Heart left ventricle (tissue), 16 donors: ENCODE results near the gene GSPT1. TPM values are rescaled to one million over a fixed set of nuclear protein-coding genes. Genes with fewer than 3 reads are reported as not detected.
A peak's percentile ranks its signal among the peaks of the same experiment; 100 is the strongest.
"Not testable (repeated sequence)": the region's sequence is repeated elsewhere in the genome, so short reads cannot be mapped to it uniquely, and the experiment has no call there.

ENCODE experiments used
- ATAC-seq, 4 donors: fragments of 200-7000 bp; cut with Tn5 transposase; one replicate each; pipeline ENCODE4 v1.9.1; 2020 to 2022; ENCODE audit warnings: moderate library complexity in 4 of 4, mild to moderate bottlenecking in 3 of 4, moderate number of reproducible peaks in 1 of 4
- DNase-seq, 5 donors: peaks; one replicate each; pipeline ENCODE4 v3.0.0-alpha.2; 2020
- H3K27ac ChIP-seq, 12 donors: fragments of 200-600 bp; sonication (generic) in 4 of 12; one replicate each; pipeline versions ENCODE4 v1.5.0 to v1.8.0; 2016 to 2022; ENCODE audit warnings: mild to moderate bottlenecking in 2 of 12
- H3K27me3 ChIP-seq, 9 donors: fragments of 200-600 bp; sonication (generic) in 2 of 9; one replicate each; pipeline versions ENCODE4 v1.5.1 to v1.8.0; 2016 to 2022; ENCODE audit warnings: mild to moderate bottlenecking in 3 of 9
- H3K36me3 ChIP-seq, 9 donors: fragments of 200-600 bp; sonication (generic) in 2 of 9; one replicate each; pipeline versions ENCODE4 v1.5.0 to v1.8.0; 2018 to 2022; ENCODE audit warnings: mild to moderate bottlenecking in 2 of 9
- H3K4me1 ChIP-seq, 12 donors: fragments of 200-600 bp; sonication (generic) in 4 of 12; one replicate each; pipeline versions ENCODE4 v1.5.0 to v1.8.0; 2016 to 2022; ENCODE audit warnings: mild to moderate bottlenecking in 3 of 12
- H3K4me3 ChIP-seq, 12 donors: fragments of 200-600 bp; sonication (generic) in 4 of 12; one replicate each; pipeline versions ENCODE4 v1.5.0 to v1.8.0; 2017 to 2022; ENCODE audit warnings: mild to moderate bottlenecking in 9 of 12, moderate library complexity in 4 of 12
- H3K9me3 ChIP-seq, 12 donors: fragments of 200-600 bp; sonication (generic) in 4 of 12; one replicate each; pipeline versions ENCODE4 v1.5.0 to v1.8.0; 2016 to 2022; ENCODE audit warnings: mild to moderate bottlenecking in 1 of 12
- POLR2A ChIP-seq, 2 donors: fragments of 450-650 bp; IDR thresholded peaks; one replicate each; pipeline ENCODE4 v1.6.1; 2017; ENCODE audit warnings: antibody characterized with exemption in 2 of 2, mild to moderate bottlenecking in 2 of 2, moderate library complexity in 2 of 2
- WGBS, 4 donors: extraction: QIAGEN DNeasy Blood & Tissue Kit in 2 of 4; methylation state at CpG; one replicate each; pipeline versions ENCODE4 v1.1.5 to v1.1.7; 2013 to 2018; 5-methylcytosine and 5-hydroxymethylcytosine counted together
- intact Hi-C, 10 donors: fragments of 100-400 bp; cut with DNase I; formaldehyde crosslinking; loops; one replicate each; pipeline versions ENCODE4 v1.11.1 to v1.14.2; 2022
- polyA plus RNA-seq, 2 donors: library from polyadenylated mRNA; stranded (reverse); fragments of 200-250 nt; gene quantifications; one replicate each; pipeline ENCODE4 v1.2.3, GENCODE V29; 2013
- total RNA-seq, 9 donors: library from RNA; depleted of rRNA in 2 of 9; stranded (reverse); fragments of >200 nt in 2 of 9; fragmentation: NEBNext Ultra II Directional in 3 of 9; extraction: Animal tissue kit (Norgen Biotek cat#: 25700) in 3 of 9; gene quantifications; one replicate each; pipeline versions ENCODE4 v1.1.0 to v1.2.4, GENCODE V29; 2016 to 2023
- TF ChIP-seq, protein P1 (sequence below), 12 donors: fragments of 200-600 bp; sonication (generic) in 4 of 12; IDR thresholded peaks; one replicate each; pipeline versions ENCODE4 v1.5.0 to v1.8.0; 2018 to 2022; ENCODE audit warnings: antibody characterized with exemption in 12 of 12, mild to moderate bottlenecking in 5 of 12
- donor health status: ischemic (EF 13 %, LVEDD 7.1; RV severe dilation, severe dysfunction).
- donor health status: healthy with polysubstance abuse.
- donor health status: DM: no; HTN: yes; CAD: no.
- donor health status: DM: no; HTN: no; CAD: no.
- donor health status: ischemic (EF 25% LVEDD 6.9; RV normal size, moderate dysfunction).
- donor health status: ischemic (EF 25% LVEDD 5.7; RV mildly dilated, moderate dysfunction).
- donor health status: healthy.
- donor health status: DM: yes; HTN: yes; CAD: no.
- donor health status: ischemic (EF 35%, LVEDD 5.7; RV mildly dilated, moderate dysfunction).
- donor health status: nonischemic (EF 11% LVEDD 7.7; RV severe dilation, severe dysfunction).
- donor health status: DM: yes; HTN: yes; CAD: no.
- donor health status: PGD.
- donor health status: ischemic (EF 29% LVEDD 5.4; RV normal size, mild dysfunction).
- donor health status: nonischemic (EF 23%, LVEDD 6.1; RV moderate dilation, normal function).

Gene GSPT1
- total and polyA plus RNA-seq, 11 donors = 16.3 to 131 (median 91.1) TPM

DNA sequence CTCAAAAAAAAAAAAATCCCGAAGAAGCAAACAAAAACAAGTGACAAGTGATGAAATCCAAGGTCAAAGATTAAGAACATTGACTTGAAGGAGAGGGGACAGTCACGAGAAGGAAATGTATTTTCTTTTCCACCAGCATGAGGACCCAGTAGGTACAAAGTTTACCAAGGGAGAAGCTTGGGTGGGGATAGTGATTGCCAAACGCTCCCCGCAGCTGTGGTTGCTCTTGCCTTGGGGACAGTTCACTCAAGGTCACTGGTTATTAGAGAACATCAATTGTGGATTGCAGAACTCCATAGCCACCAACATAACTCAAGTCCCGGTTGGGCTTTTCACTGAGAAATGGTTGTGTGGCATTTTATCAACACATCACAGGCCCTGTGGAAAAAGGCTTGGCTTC lies 91.4 kb downstream of the GSPT1 start:
- Histone ChIP-seq H3K4me3 (no peak overlapping the region), H3K9me3 (no peaks in the 10 kb centered on the region), H3K36me3 (no peaks in the 10 kb centered on the region), H3K27me3 (no peaks in the 10 kb centered on the region), H3K27ac (peak overlapping the region in 3 of 12 donors; percentile 0 to 76 (median 4)), H3K4me1 (peaks cover 0 to 30% (median 6%) of the 10 kb centered on the region in 12 donors)
- no peak for TF ChIP-seq POLR2A (IDR thresholded peaks at IDR 0.05)
- TF ChIP-seq, protein P1, sequence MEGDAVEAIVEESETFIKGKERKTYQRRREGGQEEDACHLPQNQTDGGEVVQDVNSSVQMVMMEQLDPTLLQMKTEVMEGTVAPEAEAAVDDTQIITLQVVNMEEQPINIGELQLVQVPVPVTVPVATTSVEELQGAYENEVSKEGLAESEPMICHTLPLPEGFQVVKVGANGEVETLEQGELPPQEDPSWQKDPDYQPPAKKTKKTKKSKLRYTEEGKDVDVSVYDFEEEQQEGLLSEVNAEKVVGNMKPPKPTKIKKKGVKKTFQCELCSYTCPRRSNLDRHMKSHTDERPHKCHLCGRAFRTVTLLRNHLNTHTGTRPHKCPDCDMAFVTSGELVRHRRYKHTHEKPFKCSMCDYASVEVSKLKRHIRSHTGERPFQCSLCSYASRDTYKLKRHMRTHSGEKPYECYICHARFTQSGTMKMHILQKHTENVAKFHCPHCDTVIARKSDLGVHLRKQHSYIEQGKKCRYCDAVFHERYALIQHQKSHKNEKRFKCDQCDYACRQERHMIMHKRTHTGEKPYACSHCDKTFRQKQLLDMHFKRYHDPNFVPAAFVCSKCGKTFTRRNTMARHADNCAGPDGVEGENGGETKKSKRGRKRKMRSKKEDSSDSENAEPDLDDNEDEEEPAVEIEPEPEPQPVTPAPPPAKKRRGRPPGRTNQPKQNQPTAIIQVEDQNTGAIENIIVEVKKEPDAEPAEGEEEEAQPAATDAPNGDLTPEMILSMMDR (IDR thresholded peaks at IDR 0.05) = no peak
- intact Hi-C loops = no loop called here
- DNase-seq (peak in 3 of 5 donors; percentile 18 to 54 (median 46)), ATAC-seq (peak; percentile 55 to 89 (median 75))
- 20 to 23% (median 23%) methylated on average over 5 of the region's 5 CpGs for WGBS, 4 donors

GRCh38 chr16:11823645-11824044 lies 92.1 kb downstream of the GSPT1 start:
- Histone ChIP-seq H3K4me1 (peaks cover 0 to 30% (median 6%) of the 10 kb centered on the region in 12 donors), H3K27ac (peak overlapping the region in 1 of 12 donors; percentile 76)
- H3K9me3 ChIP-seq, ATAC-seq, H3K4me3 ChIP-seq, H3K27me3 ChIP-seq, DNase-seq, intact Hi-C loops, H3K36me3 ChIP-seq: not testable (repeated sequence)
- WGBS, 4 donors = 93 to 95% (median 94%) methylated on average over 5 of the region's 5 CpGs

DNA sequence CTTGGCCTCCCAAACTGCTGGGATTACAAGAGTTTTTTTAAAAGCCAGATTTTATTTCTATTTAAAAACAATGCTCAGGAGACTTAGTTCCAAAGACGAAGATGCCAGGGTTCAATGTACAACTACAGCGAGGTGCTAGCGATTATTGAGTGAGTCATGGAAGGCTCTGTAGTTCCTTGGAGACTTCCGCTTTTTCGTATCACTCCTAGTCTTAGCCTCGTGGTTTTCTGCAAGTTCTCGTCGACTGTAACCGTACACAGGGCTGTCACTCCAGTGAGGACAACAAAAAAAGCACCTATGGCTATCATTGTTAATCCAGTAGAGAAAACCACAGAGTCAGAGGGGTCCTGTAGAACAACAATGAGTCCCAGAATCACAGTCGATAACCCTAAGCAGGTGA lies 96.0 kb downstream of the GSPT1 start:
- no peaks in the 10 kb centered on the region for H3K36me3 ChIP-seq
- peaks cover 0 to 19% (median 5%) of the 10 kb centered on the region in 12 donors for H3K4me1 ChIP-seq
- H3K27ac ChIP-seq = no peak overlapping the region
- H3K27me3 ChIP-seq = no peaks in the 10 kb centered on the region
- intact Hi-C loops = loop anchor here in 8 of 10 donors (10.0 kb wide), 4 partner anchors 285 to 425 kb away; a partner anchor contains a TSS
- no peaks in the 10 kb centered on the region for H3K9me3 ChIP-seq
- ATAC-seq (no peak), DNase-seq (no peak)
- 81 to 88% (median 84%) methylated on average over 10 of the region's 10 CpGs for WGBS, 4 donors
- no peak for TF ChIP-seq POLR2A (IDR thresholded peaks at IDR 0.05)
- TF ChIP-seq, protein P1 (IDR thresholded peaks at IDR 0.05) = no peak
- no peak overlapping the region for H3K4me3 ChIP-seq

GRCh38 chr16:11818970-11819369 lies 96.8 kb downstream of the GSPT1 start:
- not testable (repeated sequence) for H3K27me3 ChIP-seq, H3K4me3 ChIP-seq, ATAC-seq, H3K27ac ChIP-seq, H3K36me3 ChIP-seq, H3K9me3 ChIP-seq
- DNase-seq = peak in 1 of 5 donors; percentile 24
- WGBS, 4 donors = 87 to 91% (median 90%) methylated on average over 13 of the region's 13 CpGs
- H3K4me1 ChIP-seq = peaks cover 0 to 20% (median 0%) of the 10 kb centered on the region in 12 donors
- intact Hi-C loops = loop anchor here in 8 of 10 donors (10.0 kb wide), 4 partner anchors 284 to 424 kb away; a partner anchor contains a TSS

Other genes with a start within 250 kb of the GSPT1 start
- 10 to 100 TPM; 17.0 to 60.0 (median 36.4) TPM for gene SNN, start 247.5 kb downstream of the GSPT1 start, total RNA-seq
- 10 to 100 TPM; 12.5 to 38.4 TPM for gene SNN, start 247.5 kb downstream of the GSPT1 start, polyA plus RNA-seq
- gene TXNDC11, start 173.1 kb downstream of the GSPT1 start, total RNA-seq = 10 to 100 TPM; 18.9 to 29.3 (median 25.9) TPM
- 10 to 100 TPM; 23.6 to 53.1 TPM for gene TXNDC11, start 173.1 kb downstream of the GSPT1 start, polyA plus RNA-seq
- 10 to 100 TPM; 20.2 to 42.3 (median 29.7) TPM for gene ZC3H7A, start 118.7 kb downstream of the GSPT1 start, total RNA-seq
- 10 to 100 TPM; 16.9 to 17.7 TPM for gene ZC3H7A, start 118.7 kb downstream of the GSPT1 start, polyA plus RNA-seq
- gene RSL1D1, start 64.4 kb downstream of the GSPT1 start, total RNA-seq = 100 to 1,000 TPM in 3 of 9 donors, 10 to 100 TPM in 6; 81.4 to 125 (median 92.3) TPM
- 10 to 100 TPM; 38.3 to 88.1 TPM for gene RSL1D1, start 64.4 kb downstream of the GSPT1 start, polyA plus RNA-seq
- gene NPIPB2, start 26.1 kb upstream of the GSPT1 start, total RNA-seq = 1 to 10 TPM; 1.1 to 6.1 (median 2.5) TPM
- 1 to 10 TPM; 4.0 to 8.4 TPM for gene NPIPB2, start 26.1 kb upstream of the GSPT1 start, polyA plus RNA-seq
- gene TNFRSF17, start 49.3 kb upstream of the GSPT1 start, total RNA-seq = under 1 TPM in 1 of 9 donors, not detected in 8; 0.99 TPM
- not detected for gene TNFRSF17, start 49.3 kb upstream of the GSPT1 start, polyA plus RNA-seq
- 10 to 100 TPM in 8 of 9 donors, 1 to 10 TPM in 1; 8.4 to 26.2 (median 12.9) TPM for gene SNX29, start 60.8 kb upstream of the GSPT1 start, total RNA-seq
- gene SNX29, start 60.8 kb upstream of the GSPT1 start, polyA plus RNA-seq = 1 to 10 TPM; 3.7 to 4.3 TPM